Bronchial epithelial cell (primary cell): ENCODE results near the gene RHEX. TPM values are rescaled to one million over a fixed set of nuclear protein-coding genes. Genes with fewer than 3 reads are reported as not detected.

ENCODE experiments used
- DNase-seq: peaks from one replicate; pipeline ENCODE4 v3.0.0-alpha.2; 2010; ENCODE audit warnings: low read depth
- FAIRE-seq: peaks from 2 replicates; lab custom pipeline; 2011; peaks lifted over from hg19 to GRCh38; lab: Jason Lieb, UNC
- H3K27me3 ChIP-seq: 2 replicates; pipeline ENCODE4 v1.5.1; 2011; ENCODE audit warnings: low read length; ENCODE audit not compliant: control insufficient read depth, insufficient read depth
- H3K36me3 ChIP-seq: 2 replicates; pipeline ENCODE4 v1.5.1; 2011; ENCODE audit warnings: low read length; ENCODE audit not compliant: control insufficient read depth, insufficient read depth
- H3K4me3 ChIP-seq: 2 replicates; pipeline ENCODE4 v1.5.1; 2011; ENCODE audit warnings: mild to moderate bottlenecking, low read depth, low read length, control low read depth
- CTCF ChIP-seq: IDR thresholded peaks from 2 replicates; pipeline ENCODE4 v1.5.1; 2011; ENCODE audit warnings: mild to moderate bottlenecking, moderate library complexity, low read length, control low read depth, inconsistent platforms; ENCODE audit not compliant: insufficient read depth, severe bottlenecking
- total RNA-seq: library from RNA; depleted of rRNA; stranded (reverse); fragments of >200 nt; gene quantifications from 2 replicates; pipeline ENCODE4 v1.2.1, GENCODE V29; 2014

The RHEX gene
- total RNA-seq, 1 donor from 2014 or later: not detected

- Histone ChIP-seq H3K4me3 (no peak overlapping the region), H3K36me3 (no peaks in the 10 kb centered on the region), H3K27me3 (no peaks in the 10 kb centered on the region)
- TF ChIP-seq CTCF: no peak
- no peak for DNase-seq
- no peak for FAIRE-seq
These were observed 34.1 kb downstream of the RHEX start for GRCh38 chr1:206087091-206087490.

- FAIRE-seq (no peak), DNase-seq (no peak)
- H3K4me3 ChIP-seq: no peak overlapping the region
- H3K36me3 ChIP-seq: no peaks in the 10 kb centered on the region
- no peak for TF ChIP-seq CTCF
- no peaks in the 10 kb centered on the region for H3K27me3 ChIP-seq
These were observed 36.4 kb downstream of the RHEX start for GRCh38 chr1:206089341-206089740.

GRCh38 chr1:206094024-206094423, 41.1 kb downstream of the RHEX start:
- Histone ChIP-seq H3K4me3 (no peak overlapping the region), H3K27me3 (peaks cover 4% of the 10 kb centered on the region), H3K36me3 (no peaks in the 10 kb centered on the region)
- no peak for TF ChIP-seq CTCF
- FAIRE-seq (no peak), DNase-seq (no peak)

GRCh38 chr1:206097381-206097780, 44.4 kb downstream of the RHEX start:
- no peak for TF ChIP-seq CTCF
- Histone ChIP-seq H3K27me3 (peaks cover 9% of the 10 kb centered on the region), H3K4me3 (no peak overlapping the region), H3K36me3 (no peaks in the 10 kb centered on the region)
- FAIRE-seq (no peak), DNase-seq (no peak)

GRCh38 chr1:206098242-206098919, 45.4 kb downstream of the RHEX start:
- DNase-seq: no peak
- Histone ChIP-seq H3K4me3 (no peak overlapping the region), H3K36me3 (no peaks in the 10 kb centered on the region), H3K27me3 (peaks cover 9% of the 10 kb centered on the region)
- no peak for TF ChIP-seq CTCF
- FAIRE-seq: no peak
